Measurements from ENCODE around the gene MAP7D2. TPM values are rescaled to one million over a fixed set of nuclear protein-coding genes. Genes with fewer than 3 reads are reported as not detected.
"Not testable (repeated sequence)": the region's sequence is repeated elsewhere in the genome, so short reads cannot be mapped to it uniquely, and the experiment has no call there.

The MAP7D2 gene
- 1 to 10 TPM in 3 of 4 donors, not detected in 1; 2.1 to 4.4 (median 2.2) TPM for total RNA-seq

- Histone ChIP-seq H3K27ac (no peak within 1 kb of the TSS), H3K27me3 (peaks cover 17% of the 10 kb centered on the region), H3K4me1 (peaks cover 0 to 12% (median 4%) of the 10 kb centered on the region in 4 donors), H3K4me3 (peak within 1 kb of the TSS in 3 of 4 donors; percentile 15 to 42 (median 27)), H3K9me3 (no peaks in the 10 kb centered on the region), H3K36me3 (no peaks in the 10 kb centered on the region)
- DNase-seq: no peak
- in situ Hi-C loops (cut with MboI; ENCODE audit: low pct_ligation_motif_present in 1 of 4, low pct_unique_long_range_greater_than_20kb in 1 of 4, low sequenced_read_pairs in 3 of 4): loop anchor here in 1 of 4 donors (25.0 kb wide), 1 partner anchor 204 kb away; no protein-coding TSS in a partner anchor
- intact Hi-C loops (cut with DNase I; ENCODE audit: low total_unique reads): no loop called here
- TF ChIP-seq EP300 (IDR thresholded peaks at IDR 0.05; ENCODE audit: low read depth) (no peak), POLR2A (IDR thresholded peaks at IDR 0.05) (no peak), CTCF (IDR thresholded peaks at IDR 0.05) (no peak), POLR2AphosphoS5 (IDR thresholded peaks at IDR 0.05) (no peak)
- 72% methylated on average over 91 of the region's 91 CpGs; no CpG with 5 or more reads in 1 of the 2 donors for WGBS, 2 donors (ENCODE audit: low coverage in 1 of 2)
Measured at GRCh38 chrX:20116577-20117240, at the start of gene MAP7D2. Gene MAP7D2 (minus strand): TSS chrX:20116907. CDS start chrX:20116879, 28 bp downstream.

- H3K4me3 ChIP-seq; H3K27me3 ChIP-seq; DNase-seq; H3K36me3 ChIP-seq; H3K9me3 ChIP-seq; intact Hi-C loops (cut with DNase I; ENCODE audit: low total_unique reads); H3K27ac ChIP-seq; in situ Hi-C loops (cut with MboI; ENCODE audit: low pct_ligation_motif_present in 1 of 4, low pct_unique_long_range_greater_than_20kb in 1 of 4, low sequenced_read_pairs in 3 of 4); H3K4me1 ChIP-seq: not testable (repeated sequence)
Measured at GRCh38 chrX:20162516-20162915, 45.8 kb upstream of the MAP7D2 start.

GRCh38 chrX:20159797-20160385 lies 43.2 kb upstream of the MAP7D2 start:
- Histone ChIP-seq H3K4me3 (no peak overlapping the region), H3K27ac (no peak overlapping the region), H3K4me1 (no peaks in the 10 kb centered on the region), H3K27me3 (no peaks in the 10 kb centered on the region), H3K36me3 (peaks cover 0 to 8% (median 0%) of the 10 kb centered on the region in 4 donors), H3K9me3 (no peaks in the 10 kb centered on the region)
- no peak for TF ChIP-seq CTCF (IDR thresholded peaks at IDR 0.05)
- no peak for TF ChIP-seq POLR2A (IDR thresholded peaks at IDR 0.05)
- no peak for TF ChIP-seq EP300 (IDR thresholded peaks at IDR 0.05; ENCODE audit: low read depth)
- TF ChIP-seq POLR2AphosphoS5 (IDR thresholded peaks at IDR 0.05): no peak
- intact Hi-C loops (cut with DNase I; ENCODE audit: low total_unique reads): no loop called here
- DNase-seq: no peak
- in situ Hi-C loops (cut with MboI; ENCODE audit: low pct_ligation_motif_present in 1 of 4, low pct_unique_long_range_greater_than_20kb in 1 of 4, low sequenced_read_pairs in 3 of 4): no loop called here
- WGBS, 2 donors (ENCODE audit: low coverage in 1 of 2): 67 to 68% methylated on average over 1 to 4 of the region's 4 CpGs

GRCh38 chrX:20151689-20152088 lies 35.0 kb upstream of the MAP7D2 start:
- no peaks in the 10 kb centered on the region for H3K9me3 ChIP-seq
- no peak for DNase-seq
- intact Hi-C loops (cut with DNase I; ENCODE audit: low total_unique reads): no loop called here
- peaks cover 0 to 8% (median 3%) of the 10 kb centered on the region in 4 donors for H3K36me3 ChIP-seq
- no peaks in the 10 kb centered on the region for H3K27me3 ChIP-seq
- no peak overlapping the region for H3K4me3 ChIP-seq
- TF ChIP-seq POLR2AphosphoS5 (IDR thresholded peaks at IDR 0.05): no peak
- no peak for TF ChIP-seq CTCF (IDR thresholded peaks at IDR 0.05)
- TF ChIP-seq EP300 (IDR thresholded peaks at IDR 0.05; ENCODE audit: low read depth): no peak
- no peak for TF ChIP-seq POLR2A (IDR thresholded peaks at IDR 0.05)
- H3K4me1 ChIP-seq: no peaks in the 10 kb centered on the region
- H3K27ac ChIP-seq: no peak overlapping the region
- 94% methylated on average over 3 of the region's 3 CpGs; no CpG with 5 or more reads in 1 of the 2 donors for WGBS, 2 donors (ENCODE audit: low coverage in 1 of 2)
- in situ Hi-C loops (cut with MboI; ENCODE audit: low pct_ligation_motif_present in 1 of 4, low pct_unique_long_range_greater_than_20kb in 1 of 4, low sequenced_read_pairs in 3 of 4): no loop called here

All from transverse colon (tissue), 4 donors.